Measurements from ENCODE around the gene ASCC1.
"Not testable (repeated sequence)": the region's sequence is repeated elsewhere in the genome, so short reads cannot be mapped to it uniquely, and the experiment has no call there.

Gene ASCC1

DNA sequence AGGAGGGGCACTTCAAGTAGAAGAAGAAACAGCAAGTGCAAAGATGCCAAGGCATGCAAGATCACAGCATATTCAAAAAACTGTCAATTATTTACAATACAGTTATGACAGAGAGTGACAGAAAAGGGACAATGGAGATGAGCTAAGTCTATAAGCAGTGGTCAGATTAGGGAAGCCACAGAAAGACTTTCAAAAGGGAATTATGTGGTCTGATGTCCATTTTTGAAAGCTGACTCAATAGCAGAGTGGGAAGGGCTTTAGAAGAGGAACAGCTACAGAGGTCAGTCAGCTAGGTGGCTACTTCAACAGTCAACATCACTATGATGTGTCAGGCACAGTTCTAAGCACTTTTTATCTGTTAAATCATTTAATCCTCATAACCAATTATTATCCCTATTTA, 82.6 kb downstream of the ASCC1 start:
- in situ Hi-C loops (cut with HindIII; ENCODE audit: low sequenced_read_pairs), result no loop called here

DNA sequence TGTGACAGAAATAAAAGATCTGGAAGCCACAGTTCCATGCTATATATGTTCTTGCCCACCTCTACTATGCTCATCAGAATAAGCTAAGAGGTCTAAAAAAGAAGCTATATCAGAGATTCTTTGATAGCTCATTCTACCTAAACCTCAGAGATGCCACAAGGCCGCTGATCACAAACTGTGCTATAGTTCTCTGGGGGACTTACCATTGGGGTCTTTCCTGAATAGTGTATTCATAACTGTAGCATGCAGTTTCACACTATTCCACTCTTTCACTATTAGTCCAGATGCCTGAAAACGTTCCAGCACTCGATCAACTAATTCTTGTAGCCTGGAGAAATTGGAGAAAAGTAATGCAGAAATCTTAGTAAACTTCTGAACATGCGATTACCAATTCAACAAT, 83.2 kb downstream of the ASCC1 start:
- in situ Hi-C loops (cut with HindIII; ENCODE audit: low sequenced_read_pairs), result no loop called here

DNA sequence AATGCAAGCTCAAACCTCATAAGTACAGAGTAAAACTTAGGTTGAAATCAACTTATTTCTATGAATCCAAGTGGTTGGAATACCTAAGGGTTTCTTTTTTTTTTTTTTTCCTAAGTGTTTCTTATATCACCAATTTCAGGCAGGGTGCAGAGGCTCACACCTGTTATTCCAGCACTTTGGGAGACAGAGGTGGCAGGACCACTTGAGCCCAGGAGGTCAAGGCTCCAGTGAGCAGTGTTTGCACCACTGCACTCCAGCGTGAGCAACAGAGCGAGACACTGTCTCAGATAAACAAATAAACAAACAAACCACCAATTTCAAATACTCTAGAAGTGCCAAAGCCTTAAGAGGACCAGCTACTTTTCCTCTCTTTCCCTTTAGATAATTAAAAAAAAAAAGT, 88.5 kb downstream of the ASCC1 start:
- in situ Hi-C loops (cut with HindIII; ENCODE audit: low sequenced_read_pairs), result loop anchor here (10.0 kb wide), 1 partner anchor 217 kb away; no protein-coding TSS in a partner anchor

DNA sequence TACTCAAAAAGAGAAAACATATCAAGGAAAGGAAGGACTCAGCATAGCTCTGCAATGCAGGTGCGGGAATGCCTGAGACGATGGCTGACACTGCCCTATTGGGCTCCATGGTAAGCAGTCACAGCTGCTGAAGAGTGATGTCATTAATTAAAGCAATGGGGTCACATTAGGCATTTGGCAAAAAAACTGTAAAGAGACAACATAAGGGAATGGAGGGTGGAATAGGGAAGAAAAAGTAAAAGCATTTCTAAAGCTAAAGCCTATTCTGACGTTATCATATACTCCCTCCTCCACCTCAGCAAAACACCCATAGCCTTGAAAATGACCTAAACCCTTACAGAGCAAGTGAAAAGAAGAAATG, 89.2 kb downstream of the ASCC1 start:
- in situ Hi-C loops (cut with HindIII; ENCODE audit: low sequenced_read_pairs), result loop anchor here (10.0 kb wide), 1 partner anchor 218 kb away; no protein-coding TSS in a partner anchor

DNA sequence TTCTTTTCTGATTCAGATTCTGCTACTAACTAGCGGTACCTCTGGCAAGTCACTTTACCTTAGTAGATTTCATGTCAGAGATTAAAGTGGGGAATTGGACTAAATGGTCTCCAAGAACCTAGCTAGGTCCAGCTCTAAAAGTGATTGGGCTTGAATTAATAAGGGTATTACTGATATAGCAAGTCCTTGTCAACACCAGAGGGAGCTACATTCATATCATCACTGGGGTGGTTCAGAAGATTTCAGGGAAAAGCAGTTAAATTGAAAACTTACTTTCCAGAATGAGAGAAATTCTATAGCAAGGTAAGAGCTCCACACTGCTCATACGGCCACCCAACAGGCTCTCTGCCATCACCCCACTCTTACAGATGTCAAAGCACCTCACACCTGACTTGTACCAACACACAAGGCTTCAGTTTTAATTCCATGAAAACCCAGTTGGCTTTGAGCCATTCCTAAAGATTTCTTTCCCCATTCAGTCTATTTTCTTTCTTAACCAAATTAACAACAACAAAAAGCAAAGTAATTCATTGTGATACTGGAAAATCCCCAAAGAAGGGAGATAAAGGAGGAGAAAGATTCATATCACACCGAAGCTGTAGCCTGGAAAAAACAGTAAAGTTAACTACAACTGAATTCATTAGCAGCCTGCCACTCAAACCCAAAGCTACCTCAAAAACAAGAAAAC, 89.7 kb downstream of the ASCC1 start:
- in situ Hi-C loops (cut with HindIII; ENCODE audit: low sequenced_read_pairs), result loop anchor here (10.0 kb wide), 1 partner anchor 218 kb away; no protein-coding TSS in a partner anchor

DNA sequence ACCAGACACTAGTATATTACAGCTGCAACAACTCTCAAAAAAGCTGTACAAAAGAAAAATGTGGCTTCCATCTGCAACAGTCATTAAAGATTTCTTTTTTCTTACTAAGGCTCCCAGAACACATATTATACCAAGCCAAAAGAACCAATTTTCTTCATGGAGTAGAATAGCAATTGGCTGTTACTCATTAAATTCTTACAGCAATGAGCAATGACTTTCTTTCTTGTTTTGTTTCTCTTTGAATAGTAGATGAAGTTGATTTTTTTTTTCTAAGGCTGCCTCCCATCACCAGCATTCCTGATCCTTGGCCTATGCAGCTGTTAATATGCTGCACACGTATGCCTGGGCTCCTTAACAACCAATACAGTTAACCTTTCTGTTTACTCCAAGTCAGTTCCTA, 91.1 kb downstream of the ASCC1 start:
- in situ Hi-C loops (cut with HindIII; ENCODE audit: low sequenced_read_pairs), result loop anchor here (10.0 kb wide), 1 partner anchor 220 kb away; no protein-coding TSS in a partner anchor

DNA sequence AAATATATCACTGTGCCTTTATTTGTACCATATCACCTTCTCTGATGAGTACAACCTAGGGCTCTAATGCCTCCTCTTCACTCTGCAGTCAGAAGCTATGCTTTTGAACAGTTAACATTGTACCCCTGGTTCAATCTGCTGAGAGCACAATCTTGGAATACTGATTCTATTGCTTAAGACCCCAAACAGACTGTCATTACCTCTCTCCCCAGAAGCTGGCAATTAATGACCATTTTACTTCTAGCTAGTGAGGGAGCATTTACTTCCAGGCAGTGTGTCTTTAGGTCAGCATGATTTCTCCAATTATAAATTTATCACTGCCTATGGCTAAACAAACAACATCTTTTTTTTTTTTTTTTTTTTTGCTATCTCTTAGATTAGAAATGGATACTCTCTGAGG, 91.7 kb downstream of the ASCC1 start:
- in situ Hi-C loops (cut with HindIII; ENCODE audit: low sequenced_read_pairs), result loop anchor here (10.0 kb wide), 1 partner anchor 220 kb away; no protein-coding TSS in a partner anchor

DNA sequence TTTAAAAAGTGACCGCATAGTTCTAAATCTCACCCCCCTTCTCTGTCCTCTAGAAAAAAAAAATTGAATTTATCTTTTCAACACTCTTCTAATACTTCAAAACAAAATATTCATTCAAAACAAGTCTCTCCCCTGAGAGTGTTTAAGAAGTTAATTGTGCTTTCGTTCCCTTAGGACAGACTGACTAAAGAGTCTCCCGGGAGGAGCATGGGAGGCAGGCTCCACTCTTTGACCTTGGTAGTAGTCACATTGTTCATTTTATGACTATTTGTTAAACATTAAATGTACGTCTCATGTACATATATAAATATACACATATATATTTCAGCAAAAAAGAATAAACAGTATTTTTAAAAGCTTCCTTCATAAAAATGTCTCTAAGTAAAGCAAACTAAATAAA, 92.5 kb downstream of the ASCC1 start:
- in situ Hi-C loops (cut with HindIII; ENCODE audit: low sequenced_read_pairs), result loop anchor here (10.0 kb wide), 1 partner anchor 221 kb away; no protein-coding TSS in a partner anchor

DNA sequence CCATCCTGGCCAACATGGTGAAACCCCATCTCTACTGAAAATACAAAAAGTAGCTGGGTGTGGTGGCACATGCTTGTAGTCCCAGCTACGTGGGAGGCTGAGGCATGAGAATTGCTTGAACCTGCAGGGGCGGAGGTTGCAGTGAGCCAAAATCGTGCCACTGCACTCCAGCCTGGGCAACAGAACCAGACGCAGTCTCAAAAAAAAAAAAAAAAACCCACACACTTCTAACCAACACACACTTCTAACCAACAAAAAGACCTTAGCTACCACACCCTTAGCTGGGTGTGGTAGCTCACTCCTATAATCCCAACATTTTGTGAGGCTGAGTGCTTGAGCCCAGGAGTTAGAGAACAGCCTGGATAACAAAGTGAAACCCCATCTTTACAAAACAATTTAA, 93.9 kb downstream of the ASCC1 start:
- in situ Hi-C loops (cut with HindIII; ENCODE audit: low sequenced_read_pairs), result loop anchor here (10.0 kb wide), 1 partner anchor 223 kb away; no protein-coding TSS in a partner anchor

DNA sequence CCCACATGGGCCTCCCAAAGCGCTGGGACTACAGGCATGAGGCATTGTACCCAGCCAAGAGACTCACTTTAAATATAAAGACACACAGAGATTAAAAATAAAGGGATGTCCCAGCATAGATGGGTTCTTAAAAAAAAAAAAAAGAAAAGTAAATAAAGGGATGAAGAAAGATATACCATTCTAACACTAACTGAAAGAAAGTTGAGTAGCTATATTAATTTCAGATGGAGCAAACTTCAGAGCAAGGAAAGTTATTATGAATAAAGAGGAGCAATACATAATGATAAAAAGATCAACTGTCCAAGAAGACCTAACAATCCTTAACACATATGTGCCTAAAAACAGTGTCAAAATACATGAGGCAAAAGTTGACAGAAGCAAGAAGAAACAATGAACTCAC, 94.7 kb downstream of the ASCC1 start:
- in situ Hi-C loops (cut with HindIII; ENCODE audit: low sequenced_read_pairs), result loop anchor here (10.0 kb wide), 1 partner anchor 223 kb away; no protein-coding TSS in a partner anchor

DNA sequence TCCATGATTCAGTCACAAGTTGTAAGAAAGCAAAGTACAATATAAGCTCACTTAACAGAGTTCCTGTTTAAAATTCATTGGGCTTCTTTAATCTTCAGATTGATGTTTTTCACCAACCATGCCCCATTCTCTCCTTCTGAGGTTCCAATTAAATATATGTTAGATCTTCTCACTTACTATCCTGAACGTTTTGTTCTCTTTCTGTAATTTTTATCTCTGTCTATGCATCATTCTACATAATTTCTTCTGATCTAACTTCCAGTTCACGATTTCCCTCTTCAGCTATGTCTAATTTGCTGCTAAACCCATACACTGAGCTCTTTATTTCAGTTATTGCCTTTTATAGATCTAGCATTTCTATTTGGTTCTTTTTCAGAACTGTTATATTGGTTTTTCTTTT, 99.7 kb downstream of the ASCC1 start:
- in situ Hi-C loops (cut with HindIII; ENCODE audit: low sequenced_read_pairs), result no loop called here

DNA sequence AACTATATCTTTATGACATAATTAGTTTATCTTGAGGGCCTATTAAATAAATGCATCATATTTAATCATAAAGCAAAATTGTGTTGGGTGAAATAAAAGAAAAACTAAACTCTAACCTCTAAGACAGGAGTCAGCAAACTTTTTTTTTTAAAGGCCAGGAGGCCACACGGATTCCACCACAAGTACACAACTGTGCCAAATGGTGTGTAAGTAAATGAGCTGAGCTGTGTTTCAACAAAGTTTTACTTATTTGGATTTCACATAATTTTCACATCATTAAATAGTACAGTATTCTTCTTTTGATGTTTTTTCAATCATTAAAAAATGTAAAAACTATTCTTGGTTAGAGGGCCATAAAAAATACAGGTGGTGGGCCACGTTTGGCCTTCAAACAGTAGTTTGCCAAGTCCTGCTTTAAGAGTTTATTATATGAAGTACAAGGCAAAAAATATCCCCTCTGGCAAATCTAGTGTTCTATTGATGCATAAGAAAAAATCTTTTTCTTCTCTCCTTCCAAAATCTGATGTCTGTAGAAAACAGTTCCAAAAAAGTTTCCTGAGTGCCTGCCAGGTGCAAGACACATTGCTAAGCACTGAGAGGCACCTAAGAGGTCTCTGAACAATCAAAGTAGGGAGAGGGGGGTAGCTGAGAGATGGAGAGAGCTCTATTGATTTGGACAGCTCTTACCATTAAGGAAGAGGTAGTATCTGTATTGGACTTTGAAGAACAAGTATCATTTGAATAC, 101.2 kb downstream of the ASCC1 start:
- in situ Hi-C loops (cut with HindIII; ENCODE audit: low sequenced_read_pairs), result no loop called here

DNA sequence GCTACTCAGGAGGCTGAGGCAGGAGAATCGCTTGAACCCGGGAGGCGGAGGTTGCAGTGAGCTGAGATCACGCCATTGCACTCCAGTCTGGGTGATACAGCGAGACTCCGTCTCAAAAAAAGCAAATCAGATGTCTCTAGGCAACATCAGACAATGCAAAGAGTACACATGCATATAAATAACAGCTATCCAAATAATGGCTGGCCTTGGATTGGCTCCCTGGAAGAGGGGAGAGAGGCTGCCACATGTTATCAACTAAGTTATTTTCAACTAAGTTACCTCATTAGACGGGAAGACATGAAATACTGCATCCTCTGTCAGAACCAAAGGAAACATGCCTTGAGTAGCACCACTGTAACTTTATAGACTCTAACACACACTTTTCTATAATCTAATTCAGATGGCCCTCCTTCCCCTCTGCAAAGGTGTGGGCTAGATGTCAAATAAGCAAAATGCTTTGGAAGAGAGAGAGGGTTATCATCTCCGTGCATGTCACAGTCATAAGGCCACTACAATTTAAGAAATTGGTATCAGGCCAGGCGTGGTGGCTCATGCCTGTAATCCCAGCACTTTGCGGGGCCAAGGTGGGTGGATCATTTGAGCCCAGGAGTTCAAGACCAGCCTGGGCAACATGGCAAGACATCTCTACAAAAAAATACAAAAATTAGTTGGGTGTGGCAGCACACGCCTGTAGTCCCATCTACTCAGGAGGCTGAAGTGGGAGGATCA, 105.2 kb downstream of the ASCC1 start:
- in situ Hi-C loops (cut with HindIII; ENCODE audit: low sequenced_read_pairs), result no loop called here

DNA sequence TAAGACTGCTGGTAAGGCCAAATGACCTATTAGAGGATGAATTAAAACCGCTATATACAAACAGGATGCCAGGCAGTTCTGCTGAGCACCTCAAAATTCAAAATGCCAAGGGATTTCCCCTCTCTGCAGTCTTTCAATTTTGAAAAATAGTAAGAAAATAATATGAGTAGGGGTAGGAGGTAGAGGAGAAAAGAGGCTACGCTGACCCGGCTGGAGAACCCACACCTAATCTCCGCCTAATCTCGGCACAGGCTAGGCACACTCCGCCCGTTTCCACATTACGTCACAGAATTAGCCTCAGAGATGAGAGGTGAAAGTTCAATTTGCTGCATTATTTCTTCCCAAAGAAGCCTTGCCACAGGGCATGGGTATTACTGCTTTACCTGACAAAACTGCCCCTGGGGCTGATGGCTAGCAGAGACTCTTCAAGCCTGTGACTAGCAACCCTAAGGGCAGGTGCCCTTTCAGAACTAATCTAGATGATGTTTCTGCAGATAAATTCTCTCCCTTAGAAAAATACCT, 106.4 kb downstream of the ASCC1 start:
- in situ Hi-C loops (cut with HindIII; ENCODE audit: low sequenced_read_pairs), result no loop called here

DNA sequence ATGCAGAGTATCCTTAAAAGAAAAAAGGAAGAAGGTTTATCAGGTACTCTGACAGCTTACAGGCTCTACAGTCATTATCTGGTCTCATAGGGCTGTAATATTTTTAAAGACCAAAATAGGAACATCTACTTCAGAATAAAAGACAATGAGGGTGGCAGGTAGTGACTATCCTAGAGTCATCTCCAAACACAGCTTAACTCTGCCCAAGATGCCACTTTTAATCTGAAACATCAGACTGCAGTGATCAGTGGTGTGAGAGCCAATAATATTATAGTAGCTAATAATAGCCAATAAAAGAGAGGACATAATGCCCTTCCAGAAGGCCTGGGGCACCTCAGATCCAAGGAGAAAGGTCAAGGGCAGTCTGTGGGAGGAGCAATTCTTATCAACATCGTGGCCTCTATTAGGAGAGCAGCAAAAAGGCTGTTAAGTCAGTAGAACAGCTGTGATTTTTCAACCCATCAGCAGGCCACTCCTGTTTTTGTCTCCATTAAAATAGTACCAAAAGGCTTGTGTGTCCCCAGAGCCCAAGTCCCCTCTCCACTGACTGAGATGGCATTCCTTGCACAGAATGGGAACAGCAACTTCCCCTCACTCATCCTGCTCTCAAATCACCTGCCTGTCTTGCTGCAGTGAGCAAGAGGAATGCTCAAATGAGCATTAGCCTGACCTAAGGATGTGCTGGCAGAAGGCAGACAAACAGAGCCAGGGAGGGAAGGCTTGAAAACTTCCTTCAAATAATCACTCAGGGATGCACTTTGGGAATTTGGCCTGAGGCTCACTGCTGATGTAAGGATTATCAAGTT, 107.0 kb downstream of the ASCC1 start:
- in situ Hi-C loops (cut with HindIII; ENCODE audit: low sequenced_read_pairs), result no loop called here

DNA sequence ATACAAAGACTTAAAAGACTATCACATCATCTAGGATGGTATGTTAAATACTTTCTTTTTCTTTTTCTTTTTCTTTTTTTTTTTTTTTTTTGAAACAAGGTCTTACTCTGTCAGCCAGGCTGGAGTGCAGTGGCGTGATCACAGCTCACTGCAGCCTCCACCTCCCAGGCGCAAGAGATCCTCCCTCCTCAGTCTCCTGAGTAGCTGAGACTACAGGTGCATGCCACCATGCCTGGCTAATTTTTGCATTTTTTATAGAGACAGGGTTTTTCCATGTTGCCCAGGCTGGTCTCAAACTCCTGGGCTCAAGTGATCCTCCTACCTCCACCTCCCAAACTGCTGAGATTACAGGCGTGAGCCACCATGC, 108.1 kb downstream of the ASCC1 start:
- in situ Hi-C loops (cut with HindIII; ENCODE audit: low sequenced_read_pairs), result not testable (repeated sequence)

DNA sequence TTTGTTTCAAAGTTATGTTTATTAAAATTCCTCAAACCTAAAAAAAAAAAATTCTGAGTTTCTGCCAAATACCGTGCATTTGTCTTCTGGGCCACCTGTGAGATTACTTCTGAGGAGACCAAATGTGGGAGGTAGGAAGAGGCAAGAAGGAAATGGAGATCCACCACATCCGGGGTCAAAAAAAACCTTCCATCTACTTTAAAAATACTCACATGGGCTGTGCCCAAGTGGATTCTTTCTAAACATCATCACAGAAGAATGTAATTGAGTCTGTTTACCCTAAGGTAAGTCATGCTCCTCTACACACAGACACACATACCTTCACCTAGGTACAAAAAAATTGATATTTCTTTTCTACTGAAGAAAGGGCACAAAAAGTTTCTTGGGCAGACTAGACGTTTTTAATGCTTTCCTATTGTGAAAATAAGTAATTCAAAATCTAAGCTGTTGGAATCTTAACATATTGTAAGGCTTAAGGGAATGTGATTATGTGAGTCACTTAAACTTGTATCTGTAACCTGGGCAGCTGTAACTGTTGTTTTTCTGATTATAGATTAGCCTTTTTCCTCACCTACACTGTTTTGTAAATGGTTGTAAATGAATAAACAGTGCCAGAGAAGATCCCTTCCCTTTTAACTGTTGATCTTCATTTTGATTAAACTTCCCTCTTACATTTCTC, 108.6 kb downstream of the ASCC1 start:
- in situ Hi-C loops (cut with HindIII; ENCODE audit: low sequenced_read_pairs), result no loop called here

DNA sequence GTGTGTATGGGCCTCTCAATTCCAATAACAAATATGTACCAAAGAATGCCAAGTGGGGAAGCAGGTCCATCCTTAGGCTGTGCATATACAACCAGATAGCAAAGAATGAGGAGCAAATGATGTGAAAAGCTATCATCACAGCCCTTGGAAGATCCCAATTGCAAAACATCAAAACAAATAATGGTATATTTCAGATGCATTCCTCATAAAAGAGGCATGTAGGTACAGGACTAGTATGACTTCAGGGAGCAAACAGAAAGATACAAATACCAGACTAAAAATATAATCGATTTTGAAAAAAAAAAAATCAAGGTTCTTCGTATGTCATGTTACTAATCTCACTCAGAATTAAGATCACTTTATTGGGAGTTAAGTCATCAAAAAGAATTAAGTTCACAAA, 109.2 kb downstream of the ASCC1 start:
- in situ Hi-C loops (cut with HindIII; ENCODE audit: low sequenced_read_pairs), result no loop called here

DNA sequence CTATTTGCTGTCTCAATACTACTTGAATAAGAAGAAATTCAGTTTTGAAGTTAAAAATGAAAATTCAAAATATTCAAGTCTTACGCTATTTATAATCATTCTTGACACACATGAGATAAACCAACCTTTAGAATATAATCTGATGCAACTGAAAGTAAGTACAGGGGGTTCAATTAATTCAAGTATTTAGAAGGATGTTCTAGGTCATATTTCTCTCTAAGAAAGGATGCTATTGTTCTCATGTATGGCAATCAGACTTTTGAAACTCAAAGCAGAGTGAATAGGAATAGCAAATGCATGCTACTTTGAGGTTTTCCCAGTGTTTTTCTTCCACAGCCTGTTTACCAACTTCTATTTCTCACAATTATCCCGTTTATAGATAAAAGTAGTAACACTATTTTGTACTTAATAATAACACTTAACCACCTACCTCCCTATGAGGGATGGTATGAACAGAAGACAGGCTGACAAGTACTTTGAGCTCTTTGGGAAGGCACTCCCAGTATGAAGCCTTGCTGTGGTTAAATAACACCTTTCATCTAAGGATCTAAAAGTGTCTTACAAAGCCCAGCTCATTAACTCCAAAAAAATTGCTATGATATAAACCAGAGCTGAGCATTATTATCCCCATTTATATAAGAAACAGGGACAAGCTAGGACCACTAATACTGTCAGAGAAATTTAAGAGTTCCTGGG, 109.8 kb downstream of the ASCC1 start:
- in situ Hi-C loops (cut with HindIII; ENCODE audit: low sequenced_read_pairs), result no loop called here

Data from endothelial cell of hepatic sinusoid (primary cell).